T-helper 2 cell treated with Interferon-gamma antibody and Interleukin-4, amounts not matched to agents 5 μg/mL and 100 μg/mL, for 36 hours (primary cell): ENCODE results near the gene ENPP4.
"Not testable (repeated sequence)": the region's sequence is repeated elsewhere in the genome, so short reads cannot be mapped to it uniquely, and the experiment has no call there.

Source experiments
- DNase-seq: peaks from one replicate; pipeline ENCODE4 v3.0.0; 2021; ENCODE audit warnings: low spot score
- H3K27ac Mint-ChIP-seq: one replicate; pipeline ENCODE4 v1.8.0; 2021; ENCODE audit warnings: mild to moderate bottlenecking, mixed read lengths
- H3K27me3 Mint-ChIP-seq: one replicate; pipeline ENCODE4 v1.8.0; 2021; ENCODE audit warnings: low read depth, mixed read lengths
- H3K36me3 Mint-ChIP-seq: one replicate; pipeline ENCODE4 v1.8.0; 2021; ENCODE audit warnings: low read depth, mixed read lengths
- H3K4me1 Mint-ChIP-seq: one replicate; pipeline ENCODE4 v1.8.0; 2021; ENCODE audit warnings: low read depth, mixed read lengths
- H3K4me3 Mint-ChIP-seq: one replicate; pipeline ENCODE4 v1.8.0; 2022; ENCODE audit warnings: mild to moderate bottlenecking, moderate library complexity, mixed read lengths
- H3K9me3 Mint-ChIP-seq: one replicate; pipeline ENCODE4 v1.8.0; 2021; ENCODE audit warnings: mixed read lengths

The ENPP4 gene

DNA sequence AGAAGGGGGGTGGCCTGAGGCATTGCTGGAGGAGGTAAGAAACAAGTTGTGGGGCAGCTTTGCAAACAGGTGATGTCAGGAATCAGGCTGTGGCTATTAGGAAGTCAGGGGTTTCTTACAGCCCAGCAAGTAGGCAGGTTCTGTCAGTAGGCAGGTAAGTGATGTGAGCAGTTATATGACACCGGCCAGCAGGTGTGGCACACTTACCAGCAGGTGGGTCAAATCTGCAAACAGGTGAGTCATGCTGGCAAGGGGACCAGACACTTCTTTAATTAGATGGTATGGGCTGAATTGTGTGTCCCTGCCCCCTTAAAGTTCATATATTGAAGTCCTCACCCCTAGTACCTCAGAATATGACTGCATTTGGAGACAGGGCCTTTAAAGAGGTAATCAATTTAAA, 16.4 kb upstream of the ENPP4 start:
- no peak overlapping the region for H3K27ac Mint-ChIP-seq
- H3K4me3 Mint-ChIP-seq = no peak overlapping the region
- no peaks in the 10 kb centered on the region for H3K4me1 Mint-ChIP-seq
- peaks cover 6% of the 10 kb centered on the region for H3K9me3 Mint-ChIP-seq
- DNase-seq = no peak
- H3K36me3 Mint-ChIP-seq = no peaks in the 10 kb centered on the region
- H3K27me3 Mint-ChIP-seq = no peaks in the 10 kb centered on the region

GRCh38 chr6:46115634-46116033, 14.2 kb upstream of the ENPP4 start:
- Mint-ChIP-seq H3K27me3 (no peaks in the 10 kb centered on the region), H3K4me3 (no peak overlapping the region), H3K36me3 (no peaks in the 10 kb centered on the region), H3K27ac (no peak overlapping the region), H3K9me3 (peaks cover 3% of the 10 kb centered on the region), H3K4me1 (peaks cover 3% of the 10 kb centered on the region)
- no peak for DNase-seq

GRCh38 chr6:46116289-46116688, 13.5 kb upstream of the ENPP4 start:
- Mint-ChIP-seq H3K27me3 (no peaks in the 10 kb centered on the region), H3K9me3 (peaks cover 3% of the 10 kb centered on the region), H3K4me1 (peaks cover 3% of the 10 kb centered on the region), H3K36me3 (no peaks in the 10 kb centered on the region), H3K27ac (no peak overlapping the region), H3K4me3 (no peak overlapping the region)
- no peak for DNase-seq

- H3K9me3 Mint-ChIP-seq = peaks cover 6% of the 10 kb centered on the region
- DNase-seq = no peak
- H3K36me3 Mint-ChIP-seq = no peaks in the 10 kb centered on the region
- H3K27me3 Mint-ChIP-seq = peaks cover 4% of the 10 kb centered on the region
- H3K27ac Mint-ChIP-seq = no peak overlapping the region
- H3K4me1 Mint-ChIP-seq = peaks cover 3% of the 10 kb centered on the region
- no peak overlapping the region for H3K4me3 Mint-ChIP-seq
Measured at GRCh38 chr6:46118157-46118556, 11.6 kb upstream of the ENPP4 start.

DNA sequence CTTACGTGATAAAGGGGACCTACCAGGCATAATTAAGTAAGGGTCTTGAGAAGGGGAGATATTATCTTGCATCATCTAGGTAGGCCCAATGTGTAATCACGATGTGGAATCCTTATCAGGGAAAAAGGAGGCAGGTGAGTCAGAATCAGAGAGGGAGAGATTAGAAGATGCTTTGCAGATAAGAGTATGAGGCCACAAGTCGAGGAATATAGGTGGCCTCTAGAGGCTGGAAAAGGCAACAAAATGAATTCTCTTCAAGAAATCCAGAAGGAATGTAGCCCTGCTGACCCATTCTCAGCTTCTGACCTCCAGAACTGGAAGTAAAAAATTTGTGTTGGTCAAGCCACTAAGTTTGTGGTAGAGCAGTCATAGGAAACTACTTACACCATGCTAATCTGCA, 11.0 kb upstream of the ENPP4 start:
- Mint-ChIP-seq H3K4me1 (peaks cover 3% of the 10 kb centered on the region), H3K9me3 (peaks cover 6% of the 10 kb centered on the region), H3K27me3 (peaks cover 9% of the 10 kb centered on the region), H3K27ac (no peak overlapping the region), H3K36me3 (no peaks in the 10 kb centered on the region), H3K4me3 (no peak overlapping the region)
- no peak for DNase-seq

DNA sequence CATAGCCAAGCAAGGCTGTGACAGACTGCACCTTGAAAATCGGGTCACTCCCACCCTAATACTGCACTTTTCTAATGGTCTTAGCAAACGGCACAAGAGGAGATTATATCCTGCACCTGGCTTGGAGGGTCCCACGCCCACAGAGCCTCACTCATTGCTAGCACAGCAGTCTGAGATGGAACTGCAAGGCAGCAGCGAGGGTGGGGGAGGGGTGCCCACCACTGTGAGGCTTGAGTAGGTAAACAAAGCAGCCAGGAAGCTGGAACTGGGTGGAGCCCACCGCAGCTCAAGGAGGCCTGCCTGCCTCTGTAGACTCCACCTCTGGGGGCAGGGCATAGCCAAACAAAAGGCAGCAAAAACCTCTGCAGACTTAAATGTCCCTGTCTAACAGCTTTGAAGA, 10.1 kb upstream of the ENPP4 start:
- not testable (repeated sequence) for DNase-seq, H3K36me3 Mint-ChIP-seq, H3K27me3 Mint-ChIP-seq, H3K4me1 Mint-ChIP-seq, H3K27ac Mint-ChIP-seq, H3K9me3 Mint-ChIP-seq, H3K4me3 Mint-ChIP-seq

GRCh38 chr6:46128476-46128875, 1.3 kb upstream of the ENPP4 start:
- no peak for DNase-seq
- Mint-ChIP-seq H3K4me1 (peaks cover 12% of the 10 kb centered on the region), H3K36me3 (peaks cover 2% of the 10 kb centered on the region), H3K27ac (no peak overlapping the region), H3K27me3 (peaks cover 14% of the 10 kb centered on the region), H3K9me3 (no peaks in the 10 kb centered on the region), H3K4me3 (no peak overlapping the region)

- Mint-ChIP-seq H3K9me3 (no peaks in the 10 kb centered on the region), H3K27me3 (peaks cover 11% of the 10 kb centered on the region), H3K4me1 (peaks cover 12% of the 10 kb centered on the region), H3K36me3 (peaks cover 2% of the 10 kb centered on the region), H3K27ac (peak overlapping the region; percentile 46), H3K4me3 (peak overlapping the region; percentile 92)
- DNase-seq = no peak
Measured at GRCh38 chr6:46129291-46129628, 529 bp upstream of the ENPP4 start.

- DNase-seq = no peak
- H3K27ac Mint-ChIP-seq = no peak overlapping the region
- H3K4me3 Mint-ChIP-seq = peak overlapping the region; percentile 92
- H3K27me3 Mint-ChIP-seq = peaks cover 11% of the 10 kb centered on the region
- peaks cover 12% of the 10 kb centered on the region for H3K4me1 Mint-ChIP-seq
- peaks cover 2% of the 10 kb centered on the region for H3K36me3 Mint-ChIP-seq
- no peaks in the 10 kb centered on the region for H3K9me3 Mint-ChIP-seq
Measured at GRCh38 chr6:46130666-46131065, 877 bp downstream of the ENPP4 start.

- DNase-seq, H3K4me3 Mint-ChIP-seq, H3K9me3 Mint-ChIP-seq, H3K27me3 Mint-ChIP-seq, H3K27ac Mint-ChIP-seq, H3K36me3 Mint-ChIP-seq: not testable (repeated sequence)
- peaks cover 12% of the 10 kb centered on the region for H3K4me1 Mint-ChIP-seq
Measured at GRCh38 chr6:46131291-46131690, 1.5 kb downstream of the ENPP4 start.

- H3K4me3 Mint-ChIP-seq = no peak overlapping the region
- no peak overlapping the region for H3K27ac Mint-ChIP-seq
- H3K9me3 Mint-ChIP-seq = no peaks in the 10 kb centered on the region
- no peak for DNase-seq
- H3K4me1 Mint-ChIP-seq = peaks cover 6% of the 10 kb centered on the region
- peaks cover 9% of the 10 kb centered on the region for H3K27me3 Mint-ChIP-seq
- H3K36me3 Mint-ChIP-seq = peaks cover 2% of the 10 kb centered on the region
Measured at GRCh38 chr6:46134216-46134615, 4.4 kb downstream of the ENPP4 start.

GRCh38 chr6:46135176-46135575, 5.4 kb downstream of the ENPP4 start:
- Mint-ChIP-seq H3K9me3 (no peaks in the 10 kb centered on the region), H3K27me3 (peaks cover 9% of the 10 kb centered on the region), H3K4me1 (peaks cover 4% of the 10 kb centered on the region), H3K27ac (no peak overlapping the region), H3K4me3 (no peak overlapping the region), H3K36me3 (peaks cover 2% of the 10 kb centered on the region)
- no peak for DNase-seq

DNA sequence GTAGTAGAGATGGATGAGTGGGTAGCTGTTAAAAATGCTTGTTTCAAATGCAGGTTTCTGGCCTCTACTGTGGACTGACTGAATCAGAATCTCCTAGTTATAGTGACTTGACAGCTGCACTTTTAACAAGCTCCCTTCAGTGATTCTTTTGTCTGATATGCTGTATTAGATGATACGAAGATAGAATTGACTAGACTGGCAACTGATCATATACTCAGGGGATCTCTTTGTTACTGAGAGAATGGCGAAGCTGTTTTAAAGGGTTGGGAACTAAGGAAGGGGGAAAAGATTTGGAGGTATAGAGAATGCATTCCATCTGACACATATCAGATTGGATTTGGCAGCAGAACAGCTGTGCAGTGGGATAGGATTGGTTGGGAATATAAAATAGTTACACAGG, 7.0 kb downstream of the ENPP4 start:
- Mint-ChIP-seq H3K36me3 (no peaks in the 10 kb centered on the region), H3K9me3 (no peaks in the 10 kb centered on the region), H3K4me3 (no peak overlapping the region), H3K27me3 (peaks cover 9% of the 10 kb centered on the region), H3K27ac (no peak overlapping the region), H3K4me1 (peaks cover 1% of the 10 kb centered on the region)
- no peak for DNase-seq

DNA sequence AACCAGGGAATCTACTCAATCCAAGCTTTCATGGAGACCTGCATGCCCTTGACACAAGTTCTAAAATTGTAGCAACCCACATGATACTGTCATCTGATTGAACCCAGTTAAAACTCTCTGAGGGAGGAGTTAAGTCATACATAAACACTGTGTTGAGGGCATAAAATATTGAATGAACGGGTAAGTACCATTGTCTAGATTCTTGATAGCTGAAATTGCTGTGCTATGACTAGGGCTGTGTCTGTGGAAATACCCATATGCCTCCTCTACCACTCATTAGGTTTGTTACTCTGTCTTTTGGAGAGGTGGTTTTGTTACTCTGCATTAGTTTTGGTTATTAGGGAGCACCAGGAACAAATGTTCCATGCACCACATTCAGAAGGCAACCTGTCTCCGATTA, 7.6 kb downstream of the ENPP4 start:
- Mint-ChIP-seq H3K36me3 (no peaks in the 10 kb centered on the region), H3K27ac (no peak overlapping the region), H3K4me1 (peaks cover 1% of the 10 kb centered on the region), H3K4me3 (no peak overlapping the region), H3K9me3 (no peaks in the 10 kb centered on the region), H3K27me3 (peaks cover 9% of the 10 kb centered on the region)
- no peak for DNase-seq

- Mint-ChIP-seq H3K4me1 (peaks cover 1% of the 10 kb centered on the region), H3K4me3 (no peak overlapping the region), H3K36me3 (peaks cover 1% of the 10 kb centered on the region), H3K9me3 (no peaks in the 10 kb centered on the region), H3K27ac (no peak overlapping the region), H3K27me3 (peaks cover 9% of the 10 kb centered on the region)
- DNase-seq = no peak
Measured at GRCh38 chr6:46138281-46138680, 8.5 kb downstream of the ENPP4 start.
